Measurements from ENCODE around the gene GH2. TPM values are rescaled to one million over a fixed set of nuclear protein-coding genes. Genes with fewer than 3 reads are reported as not detected.

Gene GH2
- total RNA-seq (not detected), polyA plus RNA-seq (ENCODE audit: insufficient read length in 6 of 6) (under 1 TPM in 1 of 6 donors, not detected in 5; 0.26 TPM)
- long read RNA-seq, donor 1: 0 reads
- long read RNA-seq, donor 2: 0 reads
- long read RNA-seq, donor 3: 0 reads
- long read RNA-seq, donor 4: 0 reads
- long read RNA-seq, donor 5: 0 reads
- long read RNA-seq, donor 6: 0 reads
- long read RNA-seq, donor 7: 0 reads
- long read RNA-seq, donor 8: 0 reads
- long read RNA-seq, donor 9: 0 reads
- long read RNA-seq, donor 10: 0 reads
- long read RNA-seq, donor 11: 0 reads
- long read RNA-seq, donor 12: 0 reads

DNA sequence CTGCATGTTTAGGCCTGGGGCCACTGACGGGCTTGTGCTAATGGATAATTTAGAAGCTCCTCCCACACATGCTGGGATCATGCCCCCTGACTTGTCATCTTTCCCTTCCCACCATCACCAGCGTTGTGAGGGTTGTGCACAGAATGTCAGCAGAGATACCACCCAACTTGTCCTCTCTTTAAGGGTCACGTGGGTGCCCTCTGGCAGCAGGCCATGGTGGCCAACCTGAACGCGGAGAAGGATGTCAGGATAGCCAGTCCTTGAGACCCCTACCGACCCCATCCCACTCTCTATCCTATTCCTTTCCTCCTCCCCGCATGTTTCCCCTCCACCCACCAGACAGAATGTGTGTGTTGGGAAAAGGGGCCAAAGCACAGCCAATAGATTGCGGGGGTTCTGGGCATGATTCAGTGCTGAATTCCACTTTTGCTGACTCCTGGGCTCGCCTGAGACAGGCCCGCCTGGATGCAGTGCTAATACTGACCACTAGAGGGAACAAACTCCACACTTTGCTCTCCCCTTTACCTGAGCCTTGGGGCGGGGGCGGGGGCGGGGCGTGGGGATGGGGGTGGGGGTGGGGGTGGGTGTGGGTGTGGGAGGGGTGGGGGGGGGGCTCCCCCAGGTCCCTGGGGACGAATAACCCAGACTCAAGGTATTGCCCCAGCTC is at the start of gene GH2:
TSS of gene GH2 (minus strand) at position 10 of the 667 bp plus-strand sequence. CDS start 143 bp downstream, outside the sequence.
- H3K4me1 ChIP-seq: no peaks in the 10 kb centered on the region
- H3K4me3 ChIP-seq: no peak within 1 kb of the TSS
- peak; percentile 21 to 65 for TF ChIP-seq CTCF (IDR thresholded peaks at IDR 0.05)
- DNase-seq (peak in 1 of 4 donors; percentile 44), ATAC-seq (peak; percentile 89)
- H3K36me3 ChIP-seq: no peaks in the 10 kb centered on the region
- no peaks in the 10 kb centered on the region for H3K27me3 ChIP-seq
- intact Hi-C loops (cut with DNase I): no loop called here
- H3K27ac ChIP-seq: no peak within 1 kb of the TSS
- H3K9me3 ChIP-seq: no peaks in the 10 kb centered on the region

DNA sequence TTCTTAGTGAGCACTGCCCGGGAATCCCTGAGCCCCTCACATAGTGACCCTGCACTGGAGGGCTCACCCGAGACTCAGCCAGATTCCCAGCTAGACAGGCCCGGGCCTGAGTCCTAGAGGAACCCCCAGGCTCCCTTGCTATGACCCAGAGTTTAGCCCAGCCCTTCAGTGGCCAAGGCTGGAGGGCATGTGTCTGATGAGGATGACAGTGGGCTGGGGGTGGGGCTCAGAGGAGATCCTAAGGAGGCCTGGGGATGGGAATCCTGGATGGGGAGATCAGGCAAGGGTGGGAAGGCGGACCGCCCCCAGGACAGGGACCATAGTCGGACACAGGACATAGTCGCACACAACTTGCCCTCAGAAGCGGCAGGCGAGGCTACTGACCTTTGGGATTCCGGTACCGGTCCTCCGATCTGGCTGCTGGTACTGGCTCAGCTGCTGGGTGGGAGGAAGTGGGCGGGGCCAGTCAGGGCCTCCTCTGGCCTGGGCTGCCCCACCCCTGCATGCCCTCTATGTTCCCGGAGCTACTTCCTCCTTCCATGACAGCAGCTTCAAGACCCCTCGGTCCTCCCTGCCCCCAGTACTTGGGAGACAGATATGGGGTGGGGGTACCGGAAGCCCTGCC is 49.3 kb upstream of the GH2 start:
- ATAC-seq (peak; percentile 77), DNase-seq (peak in 3 of 4 donors; percentile 27 to 90 (median 72))
- Histone ChIP-seq H3K36me3 (no peaks in the 10 kb centered on the region), H3K9me3 (no peaks in the 10 kb centered on the region), H3K4me1 (peaks cover 0 to 19% of the 10 kb centered on the region in 2 donors), H3K27me3 (no peaks in the 10 kb centered on the region), H3K27ac (peak overlapping the region in 1 of 2 donors; percentile 23), H3K4me3 (peak overlapping the region in 1 of 2 donors; percentile 13)
- intact Hi-C loops (cut with DNase I): no loop called here
- no peak for TF ChIP-seq CTCF (IDR thresholded peaks at IDR 0.05)

- H3K9me3 ChIP-seq: no peaks in the 10 kb centered on the region
- H3K27ac ChIP-seq: no peak overlapping the region
- TF ChIP-seq CTCF (IDR thresholded peaks at IDR 0.05): no peak
- H3K4me3 ChIP-seq: no peak overlapping the region
- no peaks in the 10 kb centered on the region for H3K27me3 ChIP-seq
- peaks cover 0 to 19% of the 10 kb centered on the region in 2 donors for H3K4me1 ChIP-seq
- ATAC-seq: peak; percentile 30
- no peaks in the 10 kb centered on the region for H3K36me3 ChIP-seq
- peak in 1 of 4 donors; percentile 60 for DNase-seq
- intact Hi-C loops (cut with DNase I): loop anchor here in 1 of 2 donors (10.0 kb wide), 1 partner anchor 55 kb away; no protein-coding TSS in a partner anchor
Measured at GRCh38 chr17:63929860-63930766, 48.4 kb upstream of the GH2 start.

GRCh38 chr17:63928966-63929695 is 47.4 kb upstream of the GH2 start:
- Histone ChIP-seq H3K4me3 (no peak overlapping the region), H3K36me3 (no peaks in the 10 kb centered on the region), H3K4me1 (peaks cover 0 to 19% of the 10 kb centered on the region in 2 donors), H3K27me3 (no peaks in the 10 kb centered on the region), H3K9me3 (no peaks in the 10 kb centered on the region), H3K27ac (no peak overlapping the region)
- ATAC-seq: no peak
- peak in 1 of 4 donors; percentile 53 for DNase-seq
- intact Hi-C loops (cut with DNase I): loop anchor here in 1 of 2 donors (10.0 kb wide), 1 partner anchor 56 kb away; no protein-coding TSS in a partner anchor
- TF ChIP-seq CTCF (IDR thresholded peaks at IDR 0.05): no peak

Data from left lung (tissue), 14 donors.